ENCODE data around the gene ZNHIT2.

Gene ZNHIT2

GRCh38 chr11:65128182-65129145 is 11.0 kb upstream of the ZNHIT2 start:
- H3K4me1 ChIP-seq (ENCODE audit: control insufficient read depth in 2 of 2, insufficient read depth in 2 of 2, low read length in 2 of 2) = peaks cover 11 to 12% of the 10 kb centered on the region in 2 donors
- no peaks in the 10 kb centered on the region for H3K9me3 ChIP-seq (ENCODE audit: control insufficient read depth in 2 of 2, low read length in 2 of 2)
- no peak overlapping the region for H3K9ac ChIP-seq (ENCODE audit: low read depth in 1 of 2, low read length in 2 of 2)
- H3K36me3 ChIP-seq (ENCODE audit: control insufficient read depth in 2 of 2, insufficient read depth in 2 of 2, low read length in 2 of 2) = peaks cover 70 to 86% of the 10 kb centered on the region in 2 donors
- no peaks in the 10 kb centered on the region for H3K27me3 ChIP-seq (ENCODE audit: control insufficient read depth in 2 of 2, insufficient read depth in 2 of 2, low read length in 2 of 2)
- H3K4me3 ChIP-seq (ENCODE audit: low read length in 2 of 2) = no peak overlapping the region
- no peak overlapping the region for H3K27ac ChIP-seq (ENCODE audit: low read depth in 2 of 2, low read length in 2 of 2)

DNA sequence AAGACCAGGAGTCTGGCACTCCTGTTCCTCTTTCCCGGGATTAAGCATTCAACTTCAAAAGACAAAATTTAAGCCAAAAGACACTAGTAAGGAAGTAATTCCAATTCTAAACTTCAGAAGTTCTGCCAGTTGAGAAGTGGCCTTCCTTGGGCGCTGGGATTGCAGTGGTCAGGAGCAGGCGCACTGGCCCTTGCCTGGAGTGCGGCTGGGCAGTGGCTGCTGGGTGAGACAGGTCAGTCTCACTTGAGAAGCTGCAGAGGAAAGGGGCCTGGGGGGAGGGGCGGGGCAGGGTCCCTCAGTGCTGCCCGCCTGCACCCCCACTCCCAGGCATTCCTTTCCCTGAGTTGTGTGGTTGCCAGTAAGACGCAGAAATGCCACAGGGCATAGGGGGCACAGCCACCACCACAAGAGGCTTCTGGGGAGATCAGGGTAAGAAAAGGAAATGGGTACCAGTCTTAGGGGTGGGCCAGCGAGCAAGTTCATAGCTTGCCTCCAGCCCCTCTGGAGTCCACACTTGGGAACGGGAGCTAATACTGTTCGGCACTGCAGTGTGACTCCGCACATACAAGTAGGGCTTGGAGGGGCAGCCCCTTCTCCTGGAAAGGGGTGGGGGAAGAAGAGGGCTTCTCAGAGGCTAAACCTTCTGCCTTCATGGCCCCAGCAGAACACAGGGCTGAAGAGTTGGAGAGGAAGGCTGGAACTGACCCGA is 10.1 kb upstream of the ZNHIT2 start:
- Histone ChIP-seq H3K9ac (ENCODE audit: low read depth in 1 of 2, low read length in 2 of 2) (no peak overlapping the region), H3K36me3 (ENCODE audit: control insufficient read depth in 2 of 2, insufficient read depth in 2 of 2, low read length in 2 of 2) (peaks cover 69 to 82% of the 10 kb centered on the region in 2 donors), H3K4me1 (ENCODE audit: control insufficient read depth in 2 of 2, insufficient read depth in 2 of 2, low read length in 2 of 2) (peaks cover 8 to 9% of the 10 kb centered on the region in 2 donors), H3K27me3 (ENCODE audit: control insufficient read depth in 2 of 2, insufficient read depth in 2 of 2, low read length in 2 of 2) (no peaks in the 10 kb centered on the region), H3K4me3 (ENCODE audit: low read length in 2 of 2) (no peak overlapping the region), H3K9me3 (ENCODE audit: control insufficient read depth in 2 of 2, low read length in 2 of 2) (no peaks in the 10 kb centered on the region), H3K27ac (ENCODE audit: low read depth in 2 of 2, low read length in 2 of 2) (no peak overlapping the region)

DNA sequence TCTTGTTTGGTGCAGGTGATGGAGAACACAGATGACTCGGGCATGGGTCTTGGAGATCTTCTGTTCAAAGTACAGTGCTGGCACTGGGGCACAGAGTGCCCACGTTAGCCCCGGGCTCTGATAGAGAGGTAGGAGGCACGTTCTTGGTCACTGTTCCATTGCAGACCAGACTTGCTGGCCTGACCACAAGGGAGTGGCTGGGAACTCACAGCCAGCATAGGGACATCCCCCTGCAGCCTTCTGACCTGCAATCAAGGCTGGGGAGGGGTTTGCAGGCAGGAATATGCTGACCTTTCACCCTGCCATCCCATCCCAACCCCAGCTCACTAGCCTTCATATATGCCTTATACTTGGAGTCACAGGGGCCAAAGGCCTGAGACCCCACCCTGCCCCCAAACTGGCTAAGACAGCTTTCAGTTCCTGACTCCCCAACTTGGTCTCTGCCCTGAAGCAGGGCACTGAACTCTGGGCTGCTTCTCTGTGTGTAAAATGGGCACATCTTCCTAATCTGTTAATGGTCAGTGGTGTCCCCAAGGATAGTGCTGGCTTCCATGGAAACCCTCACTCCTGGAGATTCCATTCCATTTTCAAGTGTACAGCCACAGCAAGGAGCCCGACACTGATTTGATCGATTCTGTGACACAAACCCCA is 9.2 kb upstream of the ZNHIT2 start:
- Histone ChIP-seq H3K27ac (ENCODE audit: low read depth in 2 of 2, low read length in 2 of 2) (no peak overlapping the region), H3K36me3 (ENCODE audit: control insufficient read depth in 2 of 2, insufficient read depth in 2 of 2, low read length in 2 of 2) (peaks cover 61 to 74% of the 10 kb centered on the region in 2 donors), H3K4me3 (ENCODE audit: low read length in 2 of 2) (no peak overlapping the region), H3K27me3 (ENCODE audit: control insufficient read depth in 2 of 2, insufficient read depth in 2 of 2, low read length in 2 of 2) (no peaks in the 10 kb centered on the region), H3K9ac (ENCODE audit: low read depth in 1 of 2, low read length in 2 of 2) (no peak overlapping the region), H3K4me1 (ENCODE audit: control insufficient read depth in 2 of 2, insufficient read depth in 2 of 2, low read length in 2 of 2) (peaks cover 5 to 6% of the 10 kb centered on the region in 2 donors), H3K9me3 (ENCODE audit: control insufficient read depth in 2 of 2, low read length in 2 of 2) (no peaks in the 10 kb centered on the region)

- H3K36me3 ChIP-seq (ENCODE audit: control insufficient read depth in 2 of 2, insufficient read depth in 2 of 2, low read length in 2 of 2) = peaks cover 52 to 66% of the 10 kb centered on the region in 2 donors
- no peak overlapping the region for H3K4me3 ChIP-seq (ENCODE audit: low read length in 2 of 2)
- peaks cover 15 to 16% of the 10 kb centered on the region in 2 donors for H3K4me1 ChIP-seq (ENCODE audit: control insufficient read depth in 2 of 2, insufficient read depth in 2 of 2, low read length in 2 of 2)
Observed at GRCh38 chr11:65125197-65126056, 7.9 kb upstream of the ZNHIT2 start.

DNA sequence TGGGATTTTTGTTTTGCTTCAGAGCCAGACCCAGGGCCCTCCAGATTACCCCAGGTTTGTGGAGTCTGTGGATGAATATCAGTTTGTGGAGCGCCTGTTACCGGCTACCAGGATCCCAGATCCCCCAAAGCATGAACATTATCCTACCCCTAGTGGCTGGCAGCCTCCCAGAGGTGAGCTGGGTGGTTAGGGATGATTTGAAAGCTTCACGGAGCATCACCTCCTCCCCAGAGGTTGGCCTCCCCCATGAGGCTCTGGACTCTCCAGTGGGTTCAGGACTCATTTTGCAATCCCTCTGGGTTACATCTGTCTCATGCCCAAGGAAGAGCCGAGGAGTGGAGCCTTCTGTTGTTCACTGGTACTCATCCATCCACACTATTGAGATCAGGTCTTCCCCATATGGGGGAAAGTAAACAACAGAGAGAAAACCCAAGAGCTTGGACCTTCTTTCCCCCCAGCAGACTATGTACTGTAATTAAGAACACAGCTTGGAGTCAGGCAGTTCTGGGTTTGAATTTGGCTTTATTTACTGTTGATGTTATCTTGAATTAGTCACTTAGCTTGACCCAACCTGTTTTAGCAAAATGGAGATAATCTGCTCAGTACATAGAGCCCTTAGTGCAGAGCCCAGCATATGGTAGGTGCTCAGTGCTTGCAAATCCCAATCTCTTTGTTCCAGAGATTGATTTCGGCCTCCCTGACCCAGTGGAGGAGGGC is 7.1 kb upstream of the ZNHIT2 start:
- Histone ChIP-seq H3K4me1 (ENCODE audit: control insufficient read depth in 2 of 2, insufficient read depth in 2 of 2, low read length in 2 of 2) (peaks cover 15 to 16% of the 10 kb centered on the region in 2 donors), H3K4me3 (ENCODE audit: low read length in 2 of 2) (no peak overlapping the region), H3K9ac (ENCODE audit: low read depth in 1 of 2, low read length in 2 of 2) (no peak overlapping the region), H3K9me3 (ENCODE audit: control insufficient read depth in 2 of 2, low read length in 2 of 2) (no peaks in the 10 kb centered on the region), H3K27me3 (ENCODE audit: control insufficient read depth in 2 of 2, insufficient read depth in 2 of 2, low read length in 2 of 2) (no peaks in the 10 kb centered on the region), H3K36me3 (ENCODE audit: control insufficient read depth in 2 of 2, insufficient read depth in 2 of 2, low read length in 2 of 2) (peaks cover 52 to 66% of the 10 kb centered on the region in 2 donors), H3K27ac (ENCODE audit: low read depth in 2 of 2, low read length in 2 of 2) (no peak overlapping the region)

More at GRCh38 chr11:65125197-65126056, 7.9 kb upstream of the ZNHIT2 start:
- H3K27ac ChIP-seq (ENCODE audit: low read depth in 2 of 2, low read length in 2 of 2) = no peak overlapping the region
- no peaks in the 10 kb centered on the region for H3K9me3 ChIP-seq (ENCODE audit: control insufficient read depth in 2 of 2, low read length in 2 of 2)
- no peak overlapping the region for H3K9ac ChIP-seq (ENCODE audit: low read depth in 1 of 2, low read length in 2 of 2)
- no peaks in the 10 kb centered on the region for H3K27me3 ChIP-seq (ENCODE audit: control insufficient read depth in 2 of 2, insufficient read depth in 2 of 2, low read length in 2 of 2)

- Histone ChIP-seq H3K27me3 (ENCODE audit: control insufficient read depth in 2 of 2, insufficient read depth in 2 of 2, low read length in 2 of 2) (no peaks in the 10 kb centered on the region), H3K9ac (ENCODE audit: low read depth in 1 of 2, low read length in 2 of 2) (peak within 1 kb of the TSS; percentile 96 to 98), H3K9me3 (ENCODE audit: control insufficient read depth in 2 of 2, low read length in 2 of 2) (no peaks in the 10 kb centered on the region), H3K4me3 (ENCODE audit: low read length in 2 of 2) (peak within 1 kb of the TSS; percentile 95 to 98), H3K4me1 (ENCODE audit: control insufficient read depth in 2 of 2, insufficient read depth in 2 of 2, low read length in 2 of 2) (peaks cover 15 to 16% of the 10 kb centered on the region in 2 donors), H3K36me3 (ENCODE audit: control insufficient read depth in 2 of 2, insufficient read depth in 2 of 2, low read length in 2 of 2) (peaks cover 44 to 50% of the 10 kb centered on the region in 2 donors), H3K27ac (ENCODE audit: low read depth in 2 of 2, low read length in 2 of 2) (peak within 1 kb of the TSS; percentile 90 to 94)
Observed at GRCh38 chr11:65121865-65122696, 4.6 kb upstream of the ZNHIT2 start, which contains the start of the genes FAU and MRPL49. Gene FAU (minus strand): TSS chr11:65122134. CDS start chr11:65121813, 321 bp downstream. Gene MRPL49 (plus strand): TSS chr11:65122321. CDS start chr11:65122347, 26 bp downstream.

- no peaks in the 10 kb centered on the region for H3K9me3 ChIP-seq (ENCODE audit: control insufficient read depth in 2 of 2, low read length in 2 of 2)
- peaks cover 37 to 44% of the 10 kb centered on the region in 2 donors for H3K36me3 ChIP-seq (ENCODE audit: control insufficient read depth in 2 of 2, insufficient read depth in 2 of 2, low read length in 2 of 2)
- H3K27ac ChIP-seq (ENCODE audit: low read depth in 2 of 2, low read length in 2 of 2) = peak overlapping the region; percentile 90 to 94
- peak overlapping the region; percentile 85 to 98 for H3K9ac ChIP-seq (ENCODE audit: low read depth in 1 of 2, low read length in 2 of 2)
- H3K27me3 ChIP-seq (ENCODE audit: control insufficient read depth in 2 of 2, insufficient read depth in 2 of 2, low read length in 2 of 2) = no peaks in the 10 kb centered on the region
- H3K4me1 ChIP-seq (ENCODE audit: control insufficient read depth in 2 of 2, insufficient read depth in 2 of 2, low read length in 2 of 2) = peaks cover 21% of the 10 kb centered on the region in 2 donors
- peak overlapping the region; percentile 95 to 98 for H3K4me3 ChIP-seq (ENCODE audit: low read length in 2 of 2)
Observed at GRCh38 chr11:65121447-65121864, 4.0 kb upstream of the ZNHIT2 start.

DNA sequence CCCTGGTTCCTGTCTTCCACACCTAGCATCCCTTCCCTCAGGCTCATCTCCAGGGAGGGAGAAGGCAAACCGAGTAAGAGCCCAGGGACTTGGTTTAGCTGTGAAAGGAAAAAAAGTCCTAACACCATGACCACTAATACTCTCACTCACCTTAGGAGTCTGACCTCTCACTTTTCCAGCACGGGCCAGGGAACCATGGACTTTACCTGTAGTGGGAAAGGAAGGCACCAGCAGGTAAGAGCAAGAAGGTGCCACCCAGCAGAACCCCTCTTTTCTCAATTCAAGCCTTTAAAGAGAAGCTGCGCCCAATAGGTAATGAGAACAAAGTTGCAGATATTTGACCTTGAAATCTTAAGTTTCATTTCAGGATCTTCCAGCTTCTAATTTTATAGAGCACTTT is 3.3 kb upstream of the ZNHIT2 start:
- peaks cover 37 to 38% of the 10 kb centered on the region in 2 donors for H3K36me3 ChIP-seq (ENCODE audit: control insufficient read depth in 2 of 2, insufficient read depth in 2 of 2, low read length in 2 of 2)

More for the DNA sequence above, 3.3 kb upstream of the ZNHIT2 start:
- Histone ChIP-seq H3K9ac (ENCODE audit: low read depth in 1 of 2, low read length in 2 of 2) (peak overlapping the region; percentile 85 to 98), H3K27me3 (ENCODE audit: control insufficient read depth in 2 of 2, insufficient read depth in 2 of 2, low read length in 2 of 2) (no peaks in the 10 kb centered on the region), H3K4me3 (ENCODE audit: low read length in 2 of 2) (peak overlapping the region; percentile 95 to 98), H3K9me3 (ENCODE audit: control insufficient read depth in 2 of 2, low read length in 2 of 2) (no peaks in the 10 kb centered on the region), H3K4me1 (ENCODE audit: control insufficient read depth in 2 of 2, insufficient read depth in 2 of 2, low read length in 2 of 2) (peaks cover 27% of the 10 kb centered on the region in 2 donors), H3K27ac (ENCODE audit: low read depth in 2 of 2, low read length in 2 of 2) (peak overlapping the region; percentile 90 to 94)

Measured in mucosa of rectum (tissue), 2 donors.